Measurements from ENCODE around the gene SLC39A11.

- TF ChIP-seq, protein P1, sequence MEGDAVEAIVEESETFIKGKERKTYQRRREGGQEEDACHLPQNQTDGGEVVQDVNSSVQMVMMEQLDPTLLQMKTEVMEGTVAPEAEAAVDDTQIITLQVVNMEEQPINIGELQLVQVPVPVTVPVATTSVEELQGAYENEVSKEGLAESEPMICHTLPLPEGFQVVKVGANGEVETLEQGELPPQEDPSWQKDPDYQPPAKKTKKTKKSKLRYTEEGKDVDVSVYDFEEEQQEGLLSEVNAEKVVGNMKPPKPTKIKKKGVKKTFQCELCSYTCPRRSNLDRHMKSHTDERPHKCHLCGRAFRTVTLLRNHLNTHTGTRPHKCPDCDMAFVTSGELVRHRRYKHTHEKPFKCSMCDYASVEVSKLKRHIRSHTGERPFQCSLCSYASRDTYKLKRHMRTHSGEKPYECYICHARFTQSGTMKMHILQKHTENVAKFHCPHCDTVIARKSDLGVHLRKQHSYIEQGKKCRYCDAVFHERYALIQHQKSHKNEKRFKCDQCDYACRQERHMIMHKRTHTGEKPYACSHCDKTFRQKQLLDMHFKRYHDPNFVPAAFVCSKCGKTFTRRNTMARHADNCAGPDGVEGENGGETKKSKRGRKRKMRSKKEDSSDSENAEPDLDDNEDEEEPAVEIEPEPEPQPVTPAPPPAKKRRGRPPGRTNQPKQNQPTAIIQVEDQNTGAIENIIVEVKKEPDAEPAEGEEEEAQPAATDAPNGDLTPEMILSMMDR (IDR thresholded peaks at IDR 0.05): no peak
- no peak for TF ChIP-seq POLR2A (IDR thresholded peaks at IDR 0.05)
- TF ChIP-seq EP300 (IDR thresholded peaks at IDR 0.05): no peak
- TF ChIP-seq POLR2AphosphoS5 (IDR thresholded peaks at IDR 0.05): no peak
These were observed 175.5 kb downstream of the SLC39A11 start for GRCh38 chr17:72916991-72917390.

Measured in upper lobe of left lung (tissue), 4 donors.